HG03354 (cell line): ENCODE data around the gene DNAH11.

Experiments used
- ATAC-seq: cut with Tn5 transposase; IDR thresholded peaks from one replicate; pipeline ENCODE4 v1.9.1; 2021; ENCODE audit warnings: mild to moderate bottlenecking; ENCODE audit not compliant: unreplicated experiment, poor library complexity, severe bottlenecking

DNAH11 gene

GRCh38 chr7:21544715-21545114 is 1.9 kb downstream of the DNAH11 start:
- no peak for ATAC-seq

- no peak for ATAC-seq
These were observed 4.7 kb downstream of the DNAH11 start for GRCh38 chr7:21547501-21547900.

GRCh38 chr7:21548491-21548890 is 5.7 kb downstream of the DNAH11 start:
- ATAC-seq: no peak

GRCh38 chr7:21550076-21550475 is 7.2 kb downstream of the DNAH11 start:
- no peak for ATAC-seq

- no peak for ATAC-seq
These were observed 8.1 kb downstream of the DNAH11 start for GRCh38 chr7:21550821-21551531.

- no peak for ATAC-seq
These were observed 19.5 kb downstream of the DNAH11 start for GRCh38 chr7:21562385-21562784.

GRCh38 chr7:21565614-21566013 is 22.8 kb downstream of the DNAH11 start:
- ATAC-seq: no peak

- ATAC-seq: no peak
These were observed 23.3 kb downstream of the DNAH11 start for GRCh38 chr7:21566094-21566493.

GRCh38 chr7:21568762-21569161 is 25.9 kb downstream of the DNAH11 start:
- ATAC-seq: no peak

GRCh38 chr7:21572331-21573313 is 29.8 kb downstream of the DNAH11 start:
- ATAC-seq: no peak

- ATAC-seq: peak; percentile 18
These were observed 36.7 kb downstream of the DNAH11 start for GRCh38 chr7:21579341-21580072.

GRCh38 chr7:21580073-21580521 is 37.3 kb downstream of the DNAH11 start:
- peak; percentile 47 for ATAC-seq

- ATAC-seq: no peak
These were observed 42.4 kb downstream of the DNAH11 start for GRCh38 chr7:21585070-21585724.

- no peak for ATAC-seq
These were observed 44.4 kb downstream of the DNAH11 start for GRCh38 chr7:21587139-21587784.

- ATAC-seq: no peak
These were observed 54.0 kb downstream of the DNAH11 start for GRCh38 chr7:21596801-21597200.

- ATAC-seq: no peak
These were observed 60.6 kb downstream of the DNAH11 start for GRCh38 chr7:21603462-21603861.

GRCh38 chr7:21603972-21604749 is 61.3 kb downstream of the DNAH11 start:
- no peak for ATAC-seq

- no peak for ATAC-seq
These were observed 62.3 kb downstream of the DNAH11 start for GRCh38 chr7:21605008-21605585.
